Measurements from ENCODE around the gene RNF121. TPM values are rescaled to one million over a fixed set of nuclear protein-coding genes. Genes with fewer than 3 reads are reported as not detected.
A peak's percentile ranks its signal among the peaks of the same experiment; 100 is the strongest.
"Not testable (repeated sequence)": the region's sequence is repeated elsewhere in the genome, so short reads cannot be mapped to it uniquely, and the experiment has no call there.

The RNF121 gene
- 50.1 and 59.6 TPM in 2 replicates for total RNA-seq
- long read RNA-seq, transcript RNF121-201 (9 exons, 2,625 nt) = major isoform, 7 of 21 reads
- long read RNA-seq, transcript RNF121-211 (8 exons, 2,202 nt) = minor isoform, 5 of 21 reads
- long read RNA-seq, partial matches to known transcripts = 2 of 21 reads
- long read RNA-seq, other reads (novel, unspliced or antisense) = 5 of 21 reads

- peaks cover 2% of the 10 kb centered on the region for H3K36me3 Mint-ChIP-seq (ENCODE audit: insufficient read depth)
- peak within 1 kb of the TSS; percentile 99 for H3K27ac Mint-ChIP-seq
- peaks cover 22% of the 10 kb centered on the region for H3K4me1 Mint-ChIP-seq (ENCODE audit: low read depth)
- TF ChIP-seq CTCF (IDR thresholded peaks at IDR 0.05; ENCODE audit: unreplicated experiment) = no peak
- DNase-seq (ENCODE audit: low spot score, unreplicated experiment) = peak; percentile 91
- no peaks in the 10 kb centered on the region for H3K27me3 Mint-ChIP-seq
- peak within 1 kb of the TSS; percentile 97 for H3K4me3 Mint-ChIP-seq (ENCODE audit: low read depth)
- H3K9me3 Mint-ChIP-seq (ENCODE audit: low read depth) = no peaks in the 10 kb centered on the region
Measured at GRCh38 chr11:71928737-71929443, at the start of gene RNF121. Gene RNF121, plus strand, starts transcription at chr11:71929046. Its CDS starts 16 bp downstream, at chr11:71929062.

- Mint-ChIP-seq H3K36me3 (ENCODE audit: insufficient read depth) (peaks cover 12% of the 10 kb centered on the region), H3K4me1 (ENCODE audit: low read depth) (peaks cover 10% of the 10 kb centered on the region)
- not testable (repeated sequence) for H3K4me3 Mint-ChIP-seq (ENCODE audit: low read depth); H3K27me3 Mint-ChIP-seq; DNase-seq (ENCODE audit: low spot score, unreplicated experiment); H3K27ac Mint-ChIP-seq; H3K9me3 Mint-ChIP-seq (ENCODE audit: low read depth)
Measured at GRCh38 chr11:71885806-71886205, 43.0 kb upstream of the RNF121 start.

GRCh38 chr11:71888335-71889010, 40.4 kb upstream of the RNF121 start:
- not testable (repeated sequence) for H3K27me3 Mint-ChIP-seq; DNase-seq (ENCODE audit: low spot score, unreplicated experiment); H3K4me3 Mint-ChIP-seq (ENCODE audit: low read depth)
- Mint-ChIP-seq H3K27ac (peak overlapping the region; percentile 73), H3K9me3 (ENCODE audit: low read depth) (peaks cover 12% of the 10 kb centered on the region), H3K36me3 (ENCODE audit: insufficient read depth) (peaks cover 12% of the 10 kb centered on the region), H3K4me1 (ENCODE audit: low read depth) (peaks cover 10% of the 10 kb centered on the region)

GRCh38 chr11:71889181-71889872, 39.5 kb upstream of the RNF121 start:
- Mint-ChIP-seq H3K9me3 (ENCODE audit: low read depth) (peaks cover 12% of the 10 kb centered on the region), H3K4me1 (ENCODE audit: low read depth) (peaks cover 10% of the 10 kb centered on the region), H3K36me3 (ENCODE audit: insufficient read depth) (peaks cover 16% of the 10 kb centered on the region)
- H3K27me3 Mint-ChIP-seq; DNase-seq (ENCODE audit: low spot score, unreplicated experiment); H3K4me3 Mint-ChIP-seq (ENCODE audit: low read depth); H3K27ac Mint-ChIP-seq: not testable (repeated sequence)

GRCh38 chr11:71895961-71896360, 32.9 kb upstream of the RNF121 start:
- H3K27ac Mint-ChIP-seq = no peak overlapping the region
- no peaks in the 10 kb centered on the region for H3K27me3 Mint-ChIP-seq
- peaks cover 18% of the 10 kb centered on the region for H3K36me3 Mint-ChIP-seq (ENCODE audit: insufficient read depth)
- no peak for TF ChIP-seq CTCF (IDR thresholded peaks at IDR 0.05; ENCODE audit: unreplicated experiment)
- DNase-seq (ENCODE audit: low spot score, unreplicated experiment) = no peak
- no peaks in the 10 kb centered on the region for H3K4me1 Mint-ChIP-seq (ENCODE audit: low read depth)
- H3K4me3 Mint-ChIP-seq (ENCODE audit: low read depth) = no peak overlapping the region
- H3K9me3 Mint-ChIP-seq (ENCODE audit: low read depth) = peaks cover 16% of the 10 kb centered on the region

- not testable (repeated sequence) for H3K27ac Mint-ChIP-seq; H3K9me3 Mint-ChIP-seq (ENCODE audit: low read depth); H3K4me3 Mint-ChIP-seq (ENCODE audit: low read depth); DNase-seq (ENCODE audit: low spot score, unreplicated experiment); H3K27me3 Mint-ChIP-seq; H3K4me1 Mint-ChIP-seq (ENCODE audit: low read depth)
- peaks cover 12% of the 10 kb centered on the region for H3K36me3 Mint-ChIP-seq (ENCODE audit: insufficient read depth)
Measured at GRCh38 chr11:71901137-71901536, 27.7 kb upstream of the RNF121 start.

- Mint-ChIP-seq H3K4me1 (ENCODE audit: low read depth) (peaks cover 10% of the 10 kb centered on the region), H3K27ac (no peak overlapping the region), H3K36me3 (ENCODE audit: insufficient read depth) (peaks cover 7% of the 10 kb centered on the region), H3K27me3 (no peaks in the 10 kb centered on the region), H3K4me3 (ENCODE audit: low read depth) (no peak overlapping the region), H3K9me3 (ENCODE audit: low read depth) (no peaks in the 10 kb centered on the region)
- DNase-seq (ENCODE audit: low spot score, unreplicated experiment) = no peak
- TF ChIP-seq CTCF (IDR thresholded peaks at IDR 0.05; ENCODE audit: unreplicated experiment) = no peak
Measured at GRCh38 chr11:71908218-71908617, 20.6 kb upstream of the RNF121 start.

GRCh38 chr11:71910775-71911174, 18.1 kb upstream of the RNF121 start:
- Mint-ChIP-seq H3K4me1 (ENCODE audit: low read depth) (peaks cover 10% of the 10 kb centered on the region), H3K36me3 (ENCODE audit: insufficient read depth) (peaks cover 11% of the 10 kb centered on the region)
- not testable (repeated sequence) for H3K27me3 Mint-ChIP-seq; H3K27ac Mint-ChIP-seq; H3K9me3 Mint-ChIP-seq (ENCODE audit: low read depth); H3K4me3 Mint-ChIP-seq (ENCODE audit: low read depth); DNase-seq (ENCODE audit: low spot score, unreplicated experiment)

GRCh38 chr11:71911321-71911985, 17.4 kb upstream of the RNF121 start:
- H3K36me3 Mint-ChIP-seq (ENCODE audit: insufficient read depth) = peaks cover 13% of the 10 kb centered on the region

More at GRCh38 chr11:71911321-71911985, 17.4 kb upstream of the RNF121 start:
- peaks cover 10% of the 10 kb centered on the region for H3K4me1 Mint-ChIP-seq (ENCODE audit: low read depth)
- not testable (repeated sequence) for H3K27ac Mint-ChIP-seq; H3K27me3 Mint-ChIP-seq; DNase-seq (ENCODE audit: low spot score, unreplicated experiment); H3K9me3 Mint-ChIP-seq (ENCODE audit: low read depth); H3K4me3 Mint-ChIP-seq (ENCODE audit: low read depth)
